Endothelial cell of umbilical vein (primary cell): Measurements from ENCODE around the gene TPGS2. TPM values are rescaled to one million over a fixed set of nuclear protein-coding genes. Genes with fewer than 3 reads are reported as not detected.

Source experiments
- BruUV-seq: library from RNA; stranded (reverse); fragments of 400-500 nt; replicated peaks from 2 replicates; lab custom pipeline; 2021; lab: Mats Ljungman, UMichigan
- CTCF ChIA-PET: fragments of 300-600, 350-600 bp; sonication (Branson Sonifier 250); formaldehyde crosslinking; loops from one replicate; lab custom pipeline; 2021; ENCODE audit warnings: antibody characterized with exemption, inconsistent platforms; lab: Charles Lee
- POLR2A ChIA-PET: fragments of 300-600, 350-600 bp; sonication (Branson Sonifier 250); formaldehyde crosslinking; loops from one replicate; lab custom pipeline; 2021; ENCODE audit warnings: antibody characterized with exemption, inconsistent platforms; lab: Charles Lee
- DNase-seq: peaks from one replicate; pipeline ENCODE4 v3.0.0-alpha.2; 2011; ENCODE audit warnings: low read depth, low spot score
- FAIRE-seq: peaks from 2 replicates; lab custom pipeline; 2011; peaks lifted over from hg19 to GRCh38; lab: Jason Lieb, UNC
- H2AFZ ChIP-seq: 2 replicates; pipeline ENCODE4 v1.6.0; 2012; ENCODE audit warnings: low read depth, low read length, control low read depth, inconsistent platforms
- H3K27ac ChIP-seq: 2 replicates; pipeline ENCODE4 v1.5.1; 2011; ENCODE audit warnings: low read depth, mild to moderate bottlenecking, control low read depth, low read length, moderate library complexity; ENCODE audit not compliant: insufficient read depth
- H3K27me3 ChIP-seq, 2 experiments: 2 replicates each; pipeline versions ENCODE4 v1.6.0 to v1.6.1; 2011; ENCODE audit warnings: low read length in 2 of 2, mixed read lengths in 1 of 2; ENCODE audit not compliant: control insufficient read depth in 2 of 2, insufficient read depth in 2 of 2
- H3K36me3 ChIP-seq, 2 experiments: 2 replicates in 1 of 2; 3 replicates in 1 of 2; pipeline ENCODE4 v1.5.1; 2011; ENCODE audit warnings: low read length in 2 of 2, mild to moderate bottlenecking in 1 of 2, moderate library complexity in 1 of 2; ENCODE audit not compliant: control insufficient read depth in 2 of 2, insufficient read depth in 2 of 2; ENCODE audit errors: extremely low read depth in 1 of 2
- H3K4me1 ChIP-seq: 3 replicates; pipeline ENCODE4 v1.5.1; 2011; ENCODE audit warnings: mild to moderate bottlenecking, low read length; ENCODE audit not compliant: control insufficient read depth, insufficient read depth; ENCODE audit errors: extremely low read depth
- H3K4me2 ChIP-seq: 2 replicates; pipeline ENCODE4 v1.6.1; 2011; ENCODE audit warnings: low read length, control low read depth, mixed read lengths; ENCODE audit not compliant: insufficient read depth
- H3K4me3 ChIP-seq, 3 experiments: fragments of 200-600 bp in 1 of 3; sonication (generic), shearing (Covaris generic) in 1 of 3; replicated peaks in 1 of 3; 2 replicates each; pipeline ENCODE4 v1.5.1; 2011 to 2016; ENCODE audit warnings: control low read depth in 3 of 3, low read length in 3 of 3, mild to moderate bottlenecking in 2 of 3, inconsistent platforms in 1 of 3, low read depth in 1 of 3, moderate library complexity in 1 of 3; ENCODE audit not compliant: insufficient read depth in 1 of 3
- H3K79me2 ChIP-seq: 2 replicates; pipeline ENCODE4 v1.6.0; 2012; ENCODE audit warnings: low read length, inconsistent platforms; ENCODE audit not compliant: control insufficient read depth, insufficient read depth
- H3K9ac ChIP-seq: replicated peaks from 2 replicates; pipeline ENCODE3; 2011; ENCODE audit warnings: low read length, control low read depth; ENCODE audit not compliant: insufficient read depth; ENCODE audit errors: extremely low read depth
- H3K9me1 ChIP-seq: replicated peaks from 3 replicates; pipeline ENCODE4 v1.6.0; 2011; ENCODE audit warnings: mild to moderate bottlenecking, low read length; ENCODE audit not compliant: control insufficient read depth, insufficient read depth; ENCODE audit errors: extremely low read depth
- H3K9me3 ChIP-seq: replicated peaks from 2 replicates; pipeline ENCODE4 v1.5.1; 2012; ENCODE audit warnings: low read length, inconsistent platforms; ENCODE audit not compliant: control insufficient read depth, insufficient read depth
- H4K20me1 ChIP-seq: replicated peaks from 2 replicates; pipeline ENCODE3; 2011; ENCODE audit warnings: mild to moderate bottlenecking, low read length; ENCODE audit not compliant: control insufficient read depth, insufficient read depth; ENCODE audit errors: extremely low read depth
- CTCF ChIP-seq, 2 donors: IDR thresholded peaks; 1 replicate in 1 of 2; 2 replicates in 1 of 2; pipeline ENCODE4 v1.5.1; 2011; ENCODE audit warnings: low read length in 2 of 2, mild to moderate bottlenecking in 2 of 2, moderate library complexity in 2 of 2, control low read depth in 1 of 2, inconsistent platforms in 1 of 2, low read depth in 1 of 2; ENCODE audit not compliant: insufficient read depth in 1 of 2; ENCODE audit errors: extremely low read depth in 1 of 2
- EZH2 ChIP-seq: IDR thresholded peaks from 2 replicates; pipeline ENCODE4 v1.6.1; 2012; ENCODE audit warnings: borderline replicate concordance, low read depth, mild to moderate bottlenecking, moderate library complexity, low read length, inconsistent platforms; ENCODE audit not compliant: severe bottlenecking
- FOS ChIP-seq: IDR thresholded peaks from 2 replicates; pipeline ENCODE4 v1.6.1; 2011; ENCODE audit warnings: mild to moderate bottlenecking, low read length, moderate library complexity, borderline replicate concordance; ENCODE audit not compliant: insufficient read depth
- GATA2 ChIP-seq: IDR thresholded peaks from 2 replicates; pipeline ENCODE4 v1.7.0; 2011; ENCODE audit warnings: low read depth, mild to moderate bottlenecking, moderate library complexity, mixed read lengths, low read length; ENCODE audit not compliant: insufficient read length, insufficient read depth
- JUN ChIP-seq: IDR thresholded peaks from 2 replicates; pipeline ENCODE4 v1.6.1; 2011; ENCODE audit warnings: borderline replicate concordance, low read depth; ENCODE audit not compliant: insufficient read length, insufficient read depth
- MAX ChIP-seq: IDR thresholded peaks from 2 replicates; pipeline ENCODE4 v1.6.1; 2011; ENCODE audit not compliant: insufficient read depth, insufficient read length
- MYC ChIP-seq: IDR thresholded peaks from one replicate; pipeline ENCODE4 v1.6.1; 2011; ENCODE audit warnings: mild to moderate bottlenecking, low read depth, low read length
- POLR2A ChIP-seq: IDR thresholded peaks from 2 replicates; pipeline ENCODE4 v1.6.1; 2012; ENCODE audit warnings: low read depth, mild to moderate bottlenecking, control low read depth, low read length
- POLR2AphosphoS5 ChIP-seq: IDR thresholded peaks from 2 replicates; pipeline ENCODE4 v1.6.1; 2012; ENCODE audit warnings: low read depth, mild to moderate bottlenecking, control low read depth, low read length, moderate library complexity; ENCODE audit not compliant: insufficient read depth
- dilution Hi-C: fragments of 300-500 bp; cut with MboI; formaldehyde crosslinking; loops from one replicate; pipeline ENCODE4 v1.15.0; 2019; ENCODE audit warnings: low sequenced_read_pairs; ENCODE audit not compliant: extremely low pct_ligation_motif_present
- intact Hi-C: fragments of 100-400 bp; cut with micrococcal nuclease; formaldehyde crosslinking; loops from one replicate; pipeline ENCODE4 v1.10.0; 2022
- polyA plus RNA-seq, 4 experiments: library from polyadenylated mRNA; depleted of rRNA in 3 of 4; stranded (reverse) in 3 of 4; unstranded in 1 of 4; fragments of >200 nt; gene quantifications; 2 replicates each; pipeline versions ENCODE4 v1.2.1 to v1.2.3, GENCODE V29; 2011 to 2012; ENCODE audit warnings: missing spikeins in 1 of 4
- total RNA-seq: library from RNA; stranded (reverse); gene quantifications from 2 replicates; pipeline ENCODE4 v1.2.3, GENCODE V29; 2021

The TPGS2 gene
- total and polyA plus RNA-seq, 2 donors (not counting 3 experiments of a cell fraction or from before 2014, with no cell fraction given) = 150 to 232 TPM

GRCh38 chr18:36814994-36815393 lies 13.8 kb downstream of the TPGS2 start:
- intact Hi-C loops (no loop called here), dilution Hi-C loops (no loop called here)
- Histone ChIP-seq H3K9ac (no peak overlapping the region), H3K4me1 (no peaks in the 10 kb centered on the region), H3K9me1 (no peaks in the 10 kb centered on the region), H3K79me2 (peaks cover 1% of the 10 kb centered on the region), H3K9me3 (no peaks in the 10 kb centered on the region), H2AFZ (no peak overlapping the region), H3K27ac (no peak overlapping the region), H3K27me3 (no peaks in the 10 kb centered on the region), H4K20me1 (no peaks in the 10 kb centered on the region), H3K4me2 (no peak overlapping the region), H3K36me3 (peaks cover 8 to 19% of the 10 kb centered on the region in 2 experiments), H3K4me3 (no peak overlapping the region)
- ChIA-PET CTCF (no interaction called here), POLR2A (no interaction called here)
- no TSS peak for BruUV-seq
- no peak for FAIRE-seq
- no peak for DNase-seq
- TF ChIP-seq POLR2AphosphoS5 (no peak), GATA2 (no peak), EZH2 (no peak), MYC (no peak), FOS (no peak), JUN (no peak), CTCF (IDR thresholded peaks at IDR 0.05; ENCODE audit: extremely low read depth in 1 of 2, insufficient read depth in 1 of 2, low read depth in 1 of 2, low read length in 2 of 2) (no peak), MAX (no peak), POLR2A (no peak)
